Esophagus muscularis mucosa (tissue), 4 donors: Measurements from ENCODE around the gene SAMD4B. TPM values are rescaled to one million over a fixed set of nuclear protein-coding genes. Genes with fewer than 3 reads are reported as not detected.
A peak's percentile ranks its signal among the peaks of the same experiment; 100 is the strongest.

Experiments used
- DNase-seq: peaks from one replicate; pipeline ENCODE4 v3.0.0-alpha.2; 2017; ENCODE audit errors: extremely low spot score
- H3K27ac ChIP-seq, 4 donors: fragments of 200-600 bp; sonication (generic); replicated peaks in 1 of 4; 1 replicate in 3 of 4; 2 replicates in 1 of 4; pipeline ENCODE4 v1.5.1; 2016 to 2019; ENCODE audit warnings: mild to moderate bottlenecking in 1 of 4
- H3K27me3 ChIP-seq, 4 donors: fragments of 200-600 bp; sonication (generic); one replicate each; pipeline versions ENCODE4 v1.5.1 to v1.6.0; 2016 to 2019
- H3K36me3 ChIP-seq, 4 donors: fragments of 200-600 bp; sonication (generic); one replicate each; pipeline ENCODE4 v1.5.1; 2016 to 2019
- H3K4me1 ChIP-seq, 4 donors: fragments of 200-600 bp; sonication (generic); one replicate each; pipeline ENCODE4 v1.5.1; 2016 to 2019
- H3K4me3 ChIP-seq, 4 donors: fragments of 200-600 bp; sonication (generic); 1 replicate in 2 of 4; 2 replicates in 2 of 4; pipeline ENCODE4 v1.5.1; 2016 to 2019; ENCODE audit warnings: mild to moderate bottlenecking in 4 of 4, moderate library complexity in 1 of 4
- H3K9me3 ChIP-seq, 4 donors: fragments of 200-600 bp; sonication (generic); 1 replicate in 3 of 4; 2 replicates in 1 of 4; pipeline ENCODE4 v1.5.1; 2016 to 2019
- CTCF ChIP-seq, 3 experiments: fragments of 200-600 bp in 2 of 3; fragments of 450-650 bp in 1 of 3; sonication (generic) in 2 of 3; IDR thresholded peaks; one replicate each; pipeline ENCODE4 v1.5.1; 2017 to 2019; ENCODE audit warnings: antibody characterized with exemption in 3 of 3, mild to moderate bottlenecking in 2 of 3, moderate library complexity in 1 of 3
- EP300 ChIP-seq: sonication (generic); formaldehyde crosslinking; IDR thresholded peaks from one replicate; pipeline ENCODE4 v1.6.1; 2017; ENCODE audit warnings: antibody characterized with exemption
- POLR2A ChIP-seq: fragments of 450-650 bp; IDR thresholded peaks from one replicate; pipeline ENCODE4 v1.6.1; 2017; ENCODE audit warnings: antibody characterized with exemption, moderate library complexity, mild to moderate bottlenecking, low read depth
- POLR2AphosphoS5 ChIP-seq, 2 donors: sonication (generic); formaldehyde crosslinking; IDR thresholded peaks; one replicate each; pipeline ENCODE4 v1.6.1; 2017; ENCODE audit warnings: antibody characterized with exemption in 2 of 2
- WGBS: methylation state at CpG from one replicate; pipeline ENCODE4 v1.1.5; 2018; 5-methylcytosine and 5-hydroxymethylcytosine counted together
- intact Hi-C: fragments of 100-400 bp; cut with DNase I; formaldehyde crosslinking; loops from one replicate; pipeline ENCODE4 v1.15.1; 2023
- total RNA-seq, 4 donors: library from RNA; depleted of rRNA; stranded (reverse); fragments of >200 nt; gene quantifications; one replicate each; pipeline versions ENCODE4 v1.1.0 to v1.2.1, GENCODE V29; 2016

The SAMD4B gene
- total RNA-seq, 4 donors from 2014 or later, result 59.8 to 138 (median 104) TPM

- TF ChIP-seq CTCF (IDR thresholded peaks at IDR 0.05) (no peak), POLR2AphosphoS5 (IDR thresholded peaks at IDR 0.05) (no peak), EP300 (no peak), POLR2A (no peak)
- H3K4me3 ChIP-seq, result peak overlapping the region; percentile 81 to 99 (median 96)
- WGBS, result 52% methylated on average over 6 of the region's 13 CpGs
- H3K9me3 ChIP-seq, result no peaks in the 10 kb centered on the region
- H3K4me1 ChIP-seq, result peaks cover 24 to 42% (median 29%) of the 10 kb centered on the region in 4 donors
- no peak for DNase-seq
- H3K27me3 ChIP-seq, result no peaks in the 10 kb centered on the region
- peaks cover 25 to 70% (median 66%) of the 10 kb centered on the region in 4 donors for H3K36me3 ChIP-seq
- peak overlapping the region; percentile 97 to 100 (median 98) for H3K27ac ChIP-seq
- intact Hi-C loops, result no loop called here
These were observed 47.6 kb downstream of the SAMD4B start for GRCh38 chr19:39389631-39390414.

DNA sequence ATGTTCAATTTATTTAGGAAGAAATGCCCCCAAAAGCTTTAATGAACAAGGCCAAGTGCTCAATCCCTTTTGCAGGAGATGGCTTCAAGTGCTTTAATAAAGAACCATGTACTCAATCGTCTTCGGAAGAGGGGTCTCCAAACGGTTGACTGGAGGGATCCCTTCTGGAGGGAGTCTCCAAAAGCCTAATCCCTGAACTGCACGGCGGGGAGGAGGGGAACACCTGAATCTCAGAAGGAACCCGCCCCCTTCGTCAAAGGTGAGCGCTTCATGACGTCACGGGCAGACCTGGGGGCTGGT, 48.2 kb downstream of the SAMD4B start:
- no peak for DNase-seq
- WGBS, result 0% methylated on average over 6 of the region's 10 CpGs
- H3K4me3 ChIP-seq, result peak overlapping the region; percentile 81 to 99 (median 96)
- intact Hi-C loops, result no loop called here
- no peaks in the 10 kb centered on the region for H3K9me3 ChIP-seq
- H3K4me1 ChIP-seq, result peaks cover 24 to 42% (median 32%) of the 10 kb centered on the region in 4 donors
- H3K27me3 ChIP-seq, result no peaks in the 10 kb centered on the region
- peak overlapping the region; percentile 97 to 100 (median 98) for H3K27ac ChIP-seq
- TF ChIP-seq CTCF (IDR thresholded peaks at IDR 0.05) (no peak), EP300 (no peak), POLR2AphosphoS5 (IDR thresholded peaks at IDR 0.05) (no peak), POLR2A (no peak)
- H3K36me3 ChIP-seq, result peaks cover 30 to 72% (median 66%) of the 10 kb centered on the region in 4 donors

DNA sequence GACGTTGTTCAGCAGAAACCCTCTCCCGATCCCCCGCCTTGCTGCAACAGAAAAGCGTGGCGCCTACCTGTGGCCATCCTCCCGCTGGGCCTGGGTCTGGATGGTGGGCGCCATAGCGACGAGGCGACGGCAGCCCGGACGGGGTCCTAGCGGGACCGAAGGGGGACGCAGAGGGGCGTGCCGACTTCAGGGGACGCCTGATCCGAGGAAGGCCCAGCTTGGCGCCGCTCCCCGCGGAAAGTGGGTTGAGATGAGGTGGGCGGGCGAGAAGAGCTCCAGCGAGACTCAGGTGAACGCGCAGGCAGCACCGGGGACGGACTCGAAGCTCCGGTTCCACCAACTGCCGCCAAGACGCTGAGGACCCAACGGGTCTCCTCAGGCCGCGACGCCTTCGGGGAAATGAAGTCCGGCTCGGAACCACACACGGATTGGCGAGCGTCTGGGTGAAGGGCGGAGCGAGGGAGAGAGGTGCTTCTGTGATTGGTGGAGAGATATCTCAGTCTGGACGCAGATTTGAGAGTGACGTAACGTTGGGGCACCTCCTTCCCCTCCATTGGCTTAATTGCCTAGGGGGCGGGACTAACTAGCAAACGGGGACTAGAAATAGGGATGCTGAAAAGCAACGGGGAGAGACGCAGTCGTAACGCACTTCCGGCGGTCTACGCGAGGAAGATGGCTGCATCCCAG, 48.7 kb downstream of the SAMD4B start, which contains the start of the genes MED29 and PAF1:
Gene MED29, plus strand, starts transcription at position 628 of the 687 bp plus-strand sequence. Its CDS starts 45 bp downstream, at position 673.
Gene PAF1, minus strand, starts transcription at position 356 of the 687 bp plus-strand sequence. Its CDS starts 242 bp downstream, at position 114.
- Histone ChIP-seq H3K27me3 (no peaks in the 10 kb centered on the region), H3K36me3 (peaks cover 30 to 72% (median 64%) of the 10 kb centered on the region in 4 donors), H3K9me3 (no peaks in the 10 kb centered on the region), H3K4me1 (peaks cover 24 to 42% (median 32%) of the 10 kb centered on the region in 4 donors), H3K27ac (peak within 1 kb of the TSS; percentile 97 to 100 (median 98)), H3K4me3 (peak within 1 kb of the TSS; percentile 81 to 99 (median 96))
- peak; percentile 96 to 98 for TF ChIP-seq POLR2AphosphoS5 (IDR thresholded peaks at IDR 0.05)
- peak; percentile 66 for TF ChIP-seq POLR2A
- no peak for TF ChIP-seq CTCF (IDR thresholded peaks at IDR 0.05)
- peak; percentile 100 for DNase-seq
- intact Hi-C loops, result no loop called here
- whole genome bisulfite sequencing, result 2% methylated on average over 23 of the region's 60 CpGs

DNA sequence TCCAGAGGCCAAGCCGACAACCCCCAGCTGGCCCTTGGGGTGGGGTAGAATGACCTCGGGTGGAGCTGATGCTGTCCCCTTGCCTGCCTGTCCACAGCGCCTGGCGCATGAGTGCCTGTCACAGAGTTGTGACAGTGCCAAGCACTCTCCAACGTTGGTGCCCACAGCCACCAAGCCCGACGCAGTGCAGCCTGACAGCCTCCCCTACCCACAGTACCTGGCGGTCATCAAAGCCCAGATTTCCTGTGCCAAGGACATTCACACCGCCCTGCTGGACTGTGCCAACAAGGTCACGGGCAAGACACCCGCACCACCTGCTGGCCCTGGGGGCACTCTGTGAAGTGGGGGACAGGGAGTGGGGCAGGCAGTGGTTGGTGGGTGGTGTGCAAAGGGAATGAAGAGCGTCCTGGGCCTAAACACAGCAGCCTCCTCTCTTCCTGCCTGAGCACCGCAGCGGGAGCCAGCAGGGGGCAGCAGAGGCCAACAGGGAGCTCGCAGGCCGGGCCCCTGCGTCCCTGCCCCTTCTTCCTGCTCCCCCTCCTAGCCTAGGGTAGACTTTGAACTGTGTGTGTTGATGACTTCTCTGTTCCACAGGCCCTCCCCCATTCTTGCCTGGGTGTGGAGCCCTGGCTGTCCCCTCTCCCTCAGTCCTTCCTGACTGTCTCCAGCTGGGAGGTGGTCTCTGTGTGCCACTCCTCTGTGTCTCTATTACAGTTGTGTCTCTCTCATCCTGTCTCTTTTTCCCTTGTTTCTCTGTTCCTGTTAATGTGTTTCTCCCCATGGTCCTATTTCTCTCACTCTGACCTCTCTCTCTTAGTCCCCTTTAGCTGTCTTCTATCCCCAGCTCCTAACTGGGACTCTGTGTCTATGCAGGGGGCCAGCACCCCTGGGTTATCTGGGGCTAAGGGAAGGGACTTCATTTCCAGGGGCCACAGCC, 55.4 kb downstream of the SAMD4B start:
- peak overlapping the region; percentile 88 to 100 (median 99) for H3K27ac ChIP-seq
- DNase-seq, result peak; percentile 97
- H3K4me3 ChIP-seq, result peak overlapping the region in 3 of 4 donors; percentile 1 to 23 (median 10)
- no peaks in the 10 kb centered on the region for H3K27me3 ChIP-seq
- TF ChIP-seq POLR2AphosphoS5 (IDR thresholded peaks at IDR 0.05), result peak; percentile 70 to 82
- TF ChIP-seq POLR2A, result no peak
- no peak for TF ChIP-seq EP300
- peak; percentile 98 to 99 (median 99) for TF ChIP-seq CTCF (IDR thresholded peaks at IDR 0.05)
- peaks cover 10 to 44% (median 34%) of the 10 kb centered on the region in 4 donors for H3K36me3 ChIP-seq
- peaks cover 34 to 58% (median 51%) of the 10 kb centered on the region in 4 donors for H3K4me1 ChIP-seq
- WGBS, result 39% methylated on average over 15 of the region's 17 CpGs
- H3K9me3 ChIP-seq, result no peaks in the 10 kb centered on the region
- intact Hi-C loops, result loop anchor here (1.0 kb wide), 1 partner anchor 15 kb away; the partner anchor contains the start of gene PLEKHG2
